Measurements from ENCODE around the gene LBH. TPM values are rescaled to one million over a fixed set of nuclear protein-coding genes. Genes with fewer than 3 reads are reported as not detected.

The LBH gene
- 61.0 to 114 TPM (median 83.3 TPM) in 5 replicates for total RNA-seq (2022; extraction: Qiagen RNA extraction; ENCODE audit: low read depth)

GRCh38 chr2:30231212-30231995, at the start of gene LBH:
LBH (plus strand) TSS chr2:30231534; CDS start chr2:30231739, 205 bp downstream.

Other genes starting within 250 kb of the LBH start
- gene YPEL5, start 84.5 kb upstream of the LBH start, total RNA-seq (2022; extraction: Qiagen RNA extraction; ENCODE audit: low read depth): 40.8 to 58.4 TPM (median 48.6 TPM) in 5 replicates
- gene LCLAT1, start 215.7 kb downstream of the LBH start, total RNA-seq (2022; extraction: Qiagen RNA extraction; ENCODE audit: low read depth): 11.7 to 18.1 TPM (median 16.3 TPM) in 5 replicates

All from A549 treated with GW870086 at 1 μM for 4 hours (cell line).